Measurements from ENCODE around the gene EGLN3.

The EGLN3 gene

DNA sequence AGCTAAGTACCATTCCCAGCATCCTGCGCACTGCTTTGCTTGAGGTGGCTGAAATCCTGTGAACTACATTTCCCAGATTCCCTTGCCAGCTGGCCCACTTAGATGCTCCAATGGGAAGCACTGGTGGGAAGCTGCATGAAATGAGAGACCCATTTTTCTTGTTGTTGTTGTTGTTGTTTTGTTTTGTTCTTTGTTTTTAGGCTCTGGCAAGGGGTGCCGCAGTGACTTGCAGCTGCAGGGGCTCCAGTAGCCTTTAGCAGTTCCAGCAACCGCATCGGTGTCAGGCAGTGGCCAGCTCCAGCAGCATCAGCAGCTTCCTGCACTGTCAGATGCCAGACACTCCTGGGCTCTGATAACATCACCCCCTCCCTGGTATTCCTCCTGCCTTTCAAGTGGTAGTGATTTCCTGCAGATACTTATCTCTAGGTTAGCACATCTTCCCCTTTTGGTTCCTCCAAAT lies 8.8 kb upstream of the EGLN3 start:
- no peak for DNase-seq

DNA sequence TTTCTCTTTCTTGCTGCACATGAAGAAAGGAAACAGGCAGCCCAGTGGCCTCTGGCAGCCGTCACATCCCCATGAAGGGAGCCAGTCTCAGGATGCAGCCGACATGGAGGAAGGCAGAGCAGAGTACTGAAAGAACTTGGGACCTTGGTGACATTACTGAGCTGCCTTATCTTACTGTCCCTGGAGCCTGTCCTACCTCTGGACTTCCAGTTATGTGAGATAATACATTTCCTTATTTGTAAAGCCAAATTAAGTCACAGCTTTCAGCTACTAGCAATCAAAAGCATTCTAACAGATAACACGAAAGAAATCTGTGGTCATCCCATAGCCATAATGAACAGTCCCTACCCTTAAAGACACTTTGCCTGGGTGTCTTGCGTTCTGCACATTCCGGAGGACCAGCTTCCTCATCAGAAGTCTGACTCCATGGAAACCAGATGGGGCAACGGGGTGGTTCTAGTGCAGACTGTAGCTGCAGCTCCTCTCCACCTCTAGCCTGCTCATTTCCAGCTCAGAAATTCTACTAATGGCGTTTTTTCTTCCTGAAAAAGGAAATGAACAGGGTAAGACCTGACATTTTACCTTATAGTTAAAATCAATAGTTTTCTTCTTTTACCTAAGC lies 7.8 kb upstream of the EGLN3 start:
- DNase-seq: no peak

DNA sequence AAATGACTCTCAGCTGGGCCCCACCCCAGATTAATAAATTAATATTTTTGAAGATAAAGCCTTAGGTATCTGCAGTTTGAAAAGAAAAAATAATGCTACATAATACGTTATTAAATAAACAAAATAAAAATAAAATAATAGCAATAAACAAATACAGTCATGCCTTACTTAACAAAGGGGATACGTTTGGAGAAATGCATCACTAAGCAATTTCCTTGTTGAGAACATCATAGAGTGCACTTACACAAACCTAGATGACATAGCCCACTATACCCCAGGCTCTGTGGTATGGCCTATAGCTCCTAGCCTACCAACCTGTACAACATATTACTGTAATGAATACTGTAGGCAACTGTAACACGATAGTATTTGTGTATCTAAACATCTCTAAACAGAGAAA lies 7.1 kb upstream of the EGLN3 start:
- no peak for DNase-seq

DNA sequence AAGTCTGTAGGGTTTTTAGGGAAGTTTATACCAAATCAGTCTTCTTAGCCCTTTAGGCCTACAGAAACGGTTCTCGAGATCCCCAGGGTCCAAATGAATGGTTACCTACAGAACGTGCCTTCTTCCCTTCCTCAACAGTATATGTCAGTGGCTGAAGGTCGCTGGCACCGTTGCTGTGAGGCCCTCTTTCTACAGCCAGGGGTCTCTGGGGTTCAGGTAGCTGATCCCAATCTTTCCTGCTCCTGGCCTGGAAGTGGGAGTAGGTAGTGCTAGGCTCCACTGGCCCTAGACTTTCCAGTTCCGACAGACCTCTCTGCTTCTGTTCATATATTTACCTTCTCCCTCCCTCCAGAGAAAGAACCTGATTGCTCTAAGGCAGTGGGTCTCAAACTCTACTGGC lies 6.4 kb upstream of the EGLN3 start:
- DNase-seq: no peak

DNA sequence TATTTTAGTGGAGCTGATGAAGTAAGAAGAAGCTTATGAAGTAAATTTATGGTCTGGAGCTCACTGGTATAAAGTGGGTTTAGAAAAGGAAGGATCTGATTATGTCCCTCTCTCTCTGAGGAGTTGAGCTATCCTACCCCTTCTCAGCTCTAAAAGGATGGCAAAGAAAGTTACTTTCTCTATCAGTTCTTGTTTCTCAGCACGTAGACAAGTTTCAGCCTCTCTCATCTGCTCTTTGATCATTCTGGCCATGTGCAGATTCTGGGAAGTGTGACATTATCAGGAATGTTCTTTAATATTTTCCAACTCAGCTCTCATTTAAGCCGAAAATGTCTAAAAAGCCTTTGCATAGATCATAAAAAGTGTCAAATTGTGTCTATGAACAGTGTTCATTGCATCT lies 5.8 kb upstream of the EGLN3 start:
- no peak for DNase-seq

DNA sequence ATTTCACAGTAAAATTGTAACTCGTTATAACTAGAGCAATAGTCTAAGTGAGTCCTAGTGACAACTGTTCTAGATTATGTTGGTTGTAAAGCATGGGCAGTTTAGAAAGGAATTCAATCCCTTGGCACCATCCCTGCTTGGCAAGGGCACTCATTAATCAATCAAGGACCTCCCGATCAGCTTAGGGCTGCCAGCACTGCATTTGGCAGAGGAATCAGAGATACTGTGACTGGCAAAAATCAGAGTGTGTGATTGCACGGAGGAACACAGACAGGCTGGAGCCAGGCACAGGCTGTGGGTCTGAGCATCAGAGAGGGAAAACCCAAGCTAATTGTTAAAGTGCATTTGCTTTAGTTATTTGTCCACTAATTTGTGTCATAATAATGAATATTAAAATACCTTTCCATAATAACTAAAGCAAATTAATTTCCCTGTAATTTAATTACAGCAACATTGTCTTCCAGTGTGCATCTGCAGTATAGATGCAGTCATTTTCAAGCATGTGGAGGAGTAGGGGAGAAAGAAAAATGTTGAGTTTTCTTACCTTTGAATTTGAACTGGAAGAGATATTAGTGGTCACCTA lies 3.2 kb upstream of the EGLN3 start:
- no peak for DNase-seq

DNA sequence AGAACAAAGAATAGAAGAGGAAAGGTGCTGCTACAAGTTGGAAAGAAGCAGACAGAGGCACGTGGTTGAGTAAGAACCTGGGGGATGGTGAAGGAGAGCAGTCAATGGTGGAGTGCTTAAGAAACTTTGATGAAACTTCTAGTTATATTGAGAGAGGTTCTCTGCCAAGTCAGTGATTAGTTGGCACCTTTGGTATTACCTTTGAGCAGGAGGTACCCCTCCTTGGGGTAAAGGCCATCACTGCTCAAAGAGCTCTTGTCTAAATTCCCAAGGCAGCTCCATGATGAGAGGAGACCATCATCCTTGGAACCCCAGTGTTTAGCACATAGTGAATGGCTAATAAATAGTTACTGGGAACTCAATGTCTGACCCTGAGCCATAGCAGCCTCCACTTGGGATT lies 1.7 kb upstream of the EGLN3 start:
- DNase-seq: no peak

DNA sequence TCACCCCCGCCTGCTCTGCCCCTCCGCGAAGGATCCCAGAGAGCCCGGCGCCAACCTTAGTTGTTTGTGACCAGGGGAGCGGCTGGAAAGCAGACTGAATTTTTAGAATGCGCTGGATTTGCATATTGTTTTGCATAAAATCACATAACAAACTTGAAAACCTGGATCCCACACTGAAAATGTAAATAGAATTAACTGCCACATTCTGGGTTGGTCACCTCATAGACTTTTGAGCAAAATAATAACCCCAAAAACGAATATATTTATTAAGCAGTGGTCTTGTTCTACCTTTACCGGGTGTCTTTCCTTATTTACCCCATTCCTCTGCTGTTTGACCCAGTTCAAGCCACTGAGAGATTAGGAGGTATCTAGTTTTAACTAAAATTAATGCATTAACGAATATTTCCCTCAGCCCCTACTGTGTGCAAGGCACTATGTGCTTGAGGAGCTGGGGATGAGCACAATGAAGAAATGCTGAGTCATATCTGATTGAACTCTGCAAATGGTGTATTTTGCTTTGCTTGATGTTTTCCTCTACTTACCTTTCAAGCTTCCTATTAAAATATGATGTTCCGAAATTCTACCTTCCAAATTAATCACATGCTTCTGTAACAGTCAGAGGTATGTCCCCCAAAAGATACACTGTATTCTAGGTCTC lies 438 bp upstream of the EGLN3 start:
- DNase-seq: peak; percentile 80

DNA sequence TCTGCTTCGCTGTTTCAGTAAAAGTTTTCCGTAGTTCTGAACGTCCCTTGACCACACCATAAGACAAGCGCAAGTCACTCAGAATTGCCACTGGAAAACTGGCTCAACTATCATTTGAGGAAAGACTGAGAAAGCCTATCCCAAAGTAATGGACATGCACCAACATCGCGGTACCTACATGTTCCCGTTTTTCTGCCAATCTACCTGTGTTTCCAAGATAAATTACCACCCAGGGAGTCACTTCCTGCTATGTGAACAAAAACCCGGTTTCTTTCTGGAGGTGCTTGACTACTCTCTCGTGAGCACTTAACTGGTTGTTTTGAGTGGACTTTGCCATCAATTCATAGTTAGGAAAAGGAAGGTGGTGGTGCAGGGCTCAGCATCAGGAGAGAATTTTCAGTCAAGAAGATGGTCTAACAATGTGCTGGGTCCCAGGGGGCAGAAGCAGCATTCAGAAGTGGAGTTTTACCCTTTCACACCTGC lies 1.4 kb downstream of the EGLN3 start:
- peak; percentile 81 for DNase-seq

DNA sequence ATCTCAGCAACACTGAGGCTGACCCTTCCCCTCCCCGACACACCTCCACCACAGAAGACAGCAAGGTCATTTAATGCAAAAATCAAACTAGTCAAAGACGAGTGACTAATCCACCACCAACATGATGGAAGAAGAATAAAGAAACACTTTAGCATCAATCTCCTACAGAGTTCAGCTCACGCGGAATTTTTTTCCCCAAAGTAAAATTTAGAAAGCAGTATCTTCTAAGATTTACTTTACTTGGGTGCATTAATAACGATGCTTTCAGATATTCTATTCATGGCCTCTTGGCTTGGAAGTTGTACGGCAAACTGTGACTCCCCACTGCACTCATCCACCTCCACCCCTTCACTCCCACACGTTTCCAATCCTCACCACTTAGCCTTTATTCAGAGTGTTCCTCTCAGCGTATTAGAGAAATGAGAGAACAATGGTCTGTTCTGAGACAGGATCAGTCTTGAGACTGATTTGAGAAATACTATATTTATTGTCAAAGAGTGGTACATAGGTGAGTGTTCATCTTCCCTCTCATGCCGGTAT lies 1.9 kb downstream of the EGLN3 start:
- DNase-seq: peak; percentile 59

DNA sequence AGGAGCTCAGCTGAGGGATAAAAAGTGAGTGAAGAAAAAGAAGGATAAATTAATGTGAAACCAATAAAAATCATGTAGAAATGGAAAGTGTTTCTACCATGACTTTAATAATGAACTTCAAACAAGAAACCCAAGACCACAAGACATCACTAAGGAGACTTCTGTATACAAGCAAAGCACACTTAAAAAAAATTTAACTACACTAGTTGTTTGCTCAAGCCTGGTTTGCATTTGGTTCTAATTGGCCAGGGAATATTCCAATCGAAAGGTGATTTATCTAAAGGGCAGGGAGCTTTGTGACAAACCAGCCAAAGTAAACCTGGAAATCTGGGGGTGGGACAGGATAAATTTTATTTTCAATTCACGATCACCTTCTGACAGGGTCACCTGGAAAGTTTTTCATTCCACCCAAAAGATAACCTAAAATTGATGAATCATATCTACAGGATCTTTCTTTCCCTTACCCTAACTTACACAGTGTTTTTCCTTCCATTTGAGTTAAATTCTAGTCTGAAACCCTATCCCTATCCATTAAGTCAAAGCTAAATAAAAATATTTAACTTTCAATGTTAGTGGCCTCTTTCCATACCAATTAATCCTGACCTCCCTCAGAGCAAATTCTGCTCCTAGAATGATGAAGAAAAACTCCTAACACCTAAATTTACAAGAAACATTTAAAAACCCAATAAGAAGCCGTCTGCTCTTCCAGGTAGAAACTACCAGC lies 2.6 kb downstream of the EGLN3 start:
- peak; percentile 71 for DNase-seq

DNA sequence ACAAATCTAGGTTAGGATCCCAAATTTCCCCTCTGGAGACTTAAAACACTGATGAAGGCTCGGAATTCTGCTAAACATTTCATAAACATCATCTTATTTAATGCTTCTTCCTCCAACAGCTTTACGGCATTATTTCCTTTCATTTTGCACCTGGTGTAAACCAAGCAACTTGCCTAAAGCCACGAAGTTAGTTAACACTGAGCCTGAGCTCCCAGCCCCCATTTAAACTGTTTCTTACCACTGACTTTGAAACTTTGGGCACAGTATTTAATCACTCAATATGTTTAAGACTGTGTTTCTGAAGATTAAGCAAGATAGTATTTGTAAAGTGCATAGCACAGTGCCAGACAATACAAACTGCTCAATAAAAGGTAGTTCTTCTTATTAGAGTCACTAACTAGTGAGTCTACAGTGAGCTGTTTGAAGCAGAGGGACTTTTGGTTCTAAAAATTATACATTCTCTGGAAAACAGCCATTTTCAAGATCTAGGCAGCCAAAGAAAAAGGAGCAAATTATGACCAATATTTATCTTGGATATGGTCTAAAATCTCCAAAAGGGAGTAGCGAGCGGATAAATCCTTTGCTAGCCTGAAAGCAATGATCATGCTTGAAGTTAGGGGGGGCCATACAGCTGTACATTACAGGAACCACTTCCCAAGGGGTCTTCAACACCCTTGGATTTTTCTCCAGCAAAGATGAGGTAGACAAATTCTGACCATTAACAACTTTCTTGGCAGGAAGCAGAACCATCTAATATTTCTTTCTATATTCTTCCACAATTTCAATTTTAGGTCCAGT lies 4.0 kb downstream of the EGLN3 start:
- DNase-seq: no peak

DNA sequence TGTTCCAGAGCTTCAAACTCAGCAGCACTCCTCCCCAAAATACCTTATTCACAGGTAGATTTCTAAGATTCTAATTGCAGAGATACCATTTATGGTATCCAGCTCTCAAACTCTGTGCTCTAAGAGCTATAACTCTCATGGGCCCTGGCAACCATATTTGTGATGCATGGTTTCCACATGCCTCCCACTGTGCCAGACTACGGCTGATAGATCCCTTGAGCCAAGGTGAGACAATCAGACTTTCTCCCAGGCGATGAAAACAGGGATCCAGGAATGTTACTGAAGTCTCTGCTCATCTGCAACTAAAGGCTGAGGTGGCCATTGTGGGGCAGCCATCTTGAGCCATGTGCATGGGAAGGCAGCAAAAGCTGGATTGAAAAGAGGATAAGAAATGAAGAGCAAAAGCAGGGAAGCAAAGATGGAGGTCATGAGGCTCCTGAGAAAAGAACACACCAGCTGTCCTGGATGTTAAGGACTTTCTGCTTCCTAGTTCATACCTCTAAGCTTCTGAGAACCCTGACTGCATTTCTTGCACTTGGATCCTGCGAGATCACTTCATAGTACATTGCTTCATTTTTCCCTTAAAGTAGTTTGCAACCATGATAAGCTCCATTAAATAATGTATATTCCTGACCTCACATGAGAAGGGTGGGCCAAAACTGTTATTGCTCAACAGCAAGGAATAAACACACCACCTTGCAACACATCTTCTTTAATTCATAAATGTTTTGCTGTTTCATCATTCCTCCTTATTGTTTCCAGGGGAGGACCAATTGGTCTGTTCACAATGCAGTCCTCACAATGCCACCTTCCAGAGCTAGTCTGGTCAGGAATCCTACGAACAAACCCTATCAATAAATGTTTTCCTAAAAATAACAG lies 5.4 kb downstream of the EGLN3 start:
- no peak for DNase-seq

DNA sequence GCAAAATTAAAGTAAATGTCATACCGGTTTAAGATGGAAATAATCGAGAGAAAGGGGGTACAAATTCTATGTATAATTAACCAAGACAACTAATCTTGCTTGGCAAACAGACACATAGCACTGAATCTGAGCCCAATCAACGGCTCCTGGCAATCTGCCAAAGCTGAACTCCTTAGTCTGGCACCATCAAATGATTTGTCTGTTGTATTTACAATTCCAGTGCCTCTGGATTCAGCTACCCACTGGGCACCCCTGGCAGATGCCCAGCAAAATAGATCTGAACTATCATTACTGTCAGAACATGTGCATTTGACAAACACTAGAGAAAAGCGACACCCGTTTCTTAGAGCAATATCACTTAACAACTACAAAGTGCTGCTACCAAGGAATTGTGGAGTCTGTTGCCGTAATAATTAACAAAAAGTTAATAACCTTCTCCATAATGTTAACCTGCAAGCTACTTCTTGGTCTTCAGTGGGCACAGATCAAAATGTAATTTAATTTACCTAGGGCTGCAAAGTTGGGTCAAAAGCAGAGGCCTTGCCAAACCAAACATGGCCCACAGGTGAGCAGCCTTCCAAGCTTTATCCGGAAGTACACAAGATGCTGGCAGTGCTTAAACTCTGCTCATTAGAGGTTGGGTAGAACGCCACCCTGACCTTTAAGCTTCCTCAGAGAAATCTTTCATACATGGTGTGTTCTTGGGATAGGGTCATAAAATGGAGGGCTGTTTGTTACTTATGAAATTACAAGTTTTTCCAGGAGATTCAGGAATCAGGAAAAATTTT lies 7.6 kb downstream of the EGLN3 start:
- peak; percentile 99 for DNase-seq

DNA sequence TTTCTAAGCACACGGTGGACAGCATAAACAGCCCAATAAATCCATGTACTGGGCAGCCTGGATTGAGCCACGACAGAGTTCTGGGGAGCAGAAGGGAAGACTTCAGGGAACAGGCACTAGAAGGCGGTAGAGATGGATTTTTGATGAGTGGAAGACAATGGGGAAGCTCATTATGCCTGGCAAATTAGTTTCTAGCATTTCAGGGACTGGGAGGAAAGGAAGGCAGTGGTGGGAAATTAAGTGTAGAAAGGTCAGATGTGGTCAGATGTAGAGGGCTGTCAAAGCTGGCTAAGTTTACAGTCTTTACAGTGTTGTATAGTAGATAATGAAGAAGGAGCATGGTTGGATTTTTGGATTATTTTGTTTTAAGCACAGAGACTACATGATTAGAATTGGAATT lies 9.2 kb downstream of the EGLN3 start:
- DNase-seq: no peak

DNA sequence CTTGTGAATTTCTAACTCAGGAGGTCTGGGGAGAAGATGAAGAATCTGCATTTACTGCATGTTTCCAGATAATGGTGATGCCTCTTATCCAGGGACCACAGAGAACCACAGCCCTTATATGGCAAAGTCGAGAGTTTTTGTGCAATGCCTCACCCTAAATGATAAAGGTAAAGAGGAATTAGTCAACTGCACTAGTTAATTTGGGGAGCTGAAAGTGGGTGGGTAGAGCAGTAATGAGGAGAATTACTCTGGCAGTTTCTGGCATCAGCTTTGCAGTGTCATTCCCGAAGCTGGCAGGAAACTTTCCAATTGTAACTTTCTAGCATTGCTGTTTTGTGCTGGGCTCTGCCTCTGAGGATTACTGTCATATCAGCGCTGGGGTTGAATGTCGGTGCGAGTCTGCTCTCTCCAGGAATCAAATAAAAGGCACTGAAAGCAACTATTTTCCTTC lies 10.3 kb downstream of the EGLN3 start:
- no peak for DNase-seq

DNA sequence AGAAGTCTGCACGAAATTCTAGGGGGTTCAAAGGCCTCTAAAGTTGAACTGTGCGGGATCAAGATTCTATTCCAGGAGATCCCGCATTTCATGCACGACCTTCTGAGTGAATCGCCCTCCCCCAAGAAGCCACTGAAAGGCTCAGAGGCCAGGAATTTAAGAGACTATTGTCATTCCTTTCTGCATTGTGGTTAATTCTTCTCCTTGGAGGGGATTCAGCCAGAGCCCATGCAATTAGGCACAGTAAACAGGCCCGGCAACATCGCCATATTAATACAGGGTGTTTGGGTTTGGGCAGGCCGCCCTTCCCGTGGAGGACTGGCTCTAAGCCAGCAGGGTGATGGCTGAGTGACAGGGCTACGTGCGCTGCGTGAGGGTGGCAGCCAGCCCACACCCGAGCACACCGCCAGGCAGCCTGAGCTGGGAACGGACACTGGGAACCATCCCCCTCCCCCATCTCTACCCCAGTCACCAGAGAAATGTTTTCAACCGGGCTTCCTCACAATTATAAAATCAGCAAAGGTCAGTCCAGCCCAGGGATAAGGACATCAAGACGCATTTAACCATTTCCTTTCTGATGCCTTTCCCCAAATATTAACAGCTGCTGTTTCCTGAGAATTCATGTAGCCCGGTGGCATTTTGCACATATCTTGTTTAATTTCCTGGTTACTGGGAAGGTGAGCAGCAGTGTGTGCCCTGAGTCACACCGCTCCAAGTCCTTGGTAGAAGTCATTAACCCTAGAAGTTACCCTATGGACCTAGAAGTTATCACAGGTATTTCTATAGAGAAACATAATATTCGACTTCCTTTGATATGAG lies 12.5 kb downstream of the EGLN3 start:
- peak; percentile 98 for DNase-seq

DNA sequence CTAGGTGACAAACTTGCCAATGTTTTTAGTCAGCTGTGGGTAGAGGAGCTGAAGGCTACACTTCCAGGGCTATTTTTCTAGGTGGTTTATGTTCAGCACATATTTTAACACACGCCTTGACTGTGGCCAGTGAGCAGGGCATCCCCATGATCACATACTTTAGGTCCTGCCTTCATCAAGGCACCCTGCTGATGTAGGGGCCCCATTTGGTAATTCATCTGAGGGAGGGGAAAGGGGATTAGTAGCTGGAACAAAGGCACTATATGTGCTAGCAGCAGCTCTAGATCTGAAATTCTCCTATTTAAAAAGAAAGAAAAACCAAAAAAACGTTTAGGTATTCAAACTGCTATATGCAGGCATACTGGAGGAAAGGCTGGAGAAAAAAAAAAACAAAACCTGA lies 14.5 kb downstream of the EGLN3 start:
- DNase-seq: no peak

DNA sequence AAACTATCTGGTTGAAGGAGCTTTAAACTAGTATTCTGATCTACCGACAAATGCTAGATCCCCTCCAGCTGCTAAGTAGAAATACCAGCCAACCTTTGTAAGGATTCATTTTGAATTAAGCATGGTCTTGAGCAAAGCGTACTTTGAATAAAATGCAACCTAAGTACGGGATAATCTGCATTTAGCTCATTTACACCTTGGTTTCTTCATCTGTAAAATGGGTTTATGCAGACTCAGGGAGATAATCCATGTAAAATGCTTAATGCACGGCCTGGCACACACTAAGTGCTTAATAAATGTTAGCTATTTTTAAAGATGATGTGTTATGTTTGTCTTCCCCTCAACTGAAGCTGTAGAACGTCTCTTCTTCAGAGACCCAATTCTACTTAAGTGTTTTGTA lies 15.9 kb downstream of the EGLN3 start:
- DNase-seq: no peak

Measured in DMS79 treated with DMSO at 0.1 percent for 48 hours (cell line).